HL-60 (cell line): ENCODE data around the gene GRM5.

Source experiments
- CTCF ChIP-seq: IDR thresholded peaks from one replicate; pipeline ENCODE4 v1.5.1; 2011; ENCODE audit warnings: low read length, control low read depth, inconsistent platforms; ENCODE audit not compliant: insufficient read depth
- GABPA ChIP-seq: IDR thresholded peaks from 2 replicates; pipeline ENCODE4 v1.6.1; 2012; ENCODE audit warnings: low read depth
- POLR2AphosphoS5 ChIP-seq: IDR thresholded peaks from 2 replicates; pipeline ENCODE4 v1.6.1; 2012; ENCODE audit warnings: low read depth
- SPI1 ChIP-seq: IDR thresholded peaks from 2 replicates; pipeline ENCODE4 v1.6.1; 2012; ENCODE audit warnings: low read depth, mild to moderate bottlenecking, borderline replicate concordance
- TF ChIP-seq, protein P1 (sequence below): IDR thresholded peaks from 2 replicates; pipeline ENCODE4 v1.6.1; 2012; ENCODE audit warnings: low read depth; ENCODE audit not compliant: insufficient replicate concordance

DNA sequence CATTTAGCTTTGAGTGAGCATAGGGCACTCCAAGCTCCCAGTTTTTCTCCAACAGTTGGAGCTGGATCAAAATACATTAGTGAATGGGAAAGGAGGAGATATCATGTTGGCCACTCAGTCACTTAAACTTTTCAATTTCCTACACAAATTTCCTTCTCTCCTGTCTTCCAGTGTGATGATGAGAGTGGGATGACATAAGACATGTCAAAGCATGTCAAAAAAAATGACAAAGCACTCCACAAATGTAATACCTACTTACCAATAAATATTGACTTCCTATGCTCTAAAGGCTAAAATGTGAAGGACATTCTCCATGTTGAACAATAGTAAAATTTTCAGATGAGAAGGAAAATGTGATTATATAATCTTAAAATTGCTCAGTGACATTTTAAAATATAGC, 1.5 kb upstream of the GRM5 start:
- no peak for TF ChIP-seq CTCF
- TF ChIP-seq, protein P1, sequence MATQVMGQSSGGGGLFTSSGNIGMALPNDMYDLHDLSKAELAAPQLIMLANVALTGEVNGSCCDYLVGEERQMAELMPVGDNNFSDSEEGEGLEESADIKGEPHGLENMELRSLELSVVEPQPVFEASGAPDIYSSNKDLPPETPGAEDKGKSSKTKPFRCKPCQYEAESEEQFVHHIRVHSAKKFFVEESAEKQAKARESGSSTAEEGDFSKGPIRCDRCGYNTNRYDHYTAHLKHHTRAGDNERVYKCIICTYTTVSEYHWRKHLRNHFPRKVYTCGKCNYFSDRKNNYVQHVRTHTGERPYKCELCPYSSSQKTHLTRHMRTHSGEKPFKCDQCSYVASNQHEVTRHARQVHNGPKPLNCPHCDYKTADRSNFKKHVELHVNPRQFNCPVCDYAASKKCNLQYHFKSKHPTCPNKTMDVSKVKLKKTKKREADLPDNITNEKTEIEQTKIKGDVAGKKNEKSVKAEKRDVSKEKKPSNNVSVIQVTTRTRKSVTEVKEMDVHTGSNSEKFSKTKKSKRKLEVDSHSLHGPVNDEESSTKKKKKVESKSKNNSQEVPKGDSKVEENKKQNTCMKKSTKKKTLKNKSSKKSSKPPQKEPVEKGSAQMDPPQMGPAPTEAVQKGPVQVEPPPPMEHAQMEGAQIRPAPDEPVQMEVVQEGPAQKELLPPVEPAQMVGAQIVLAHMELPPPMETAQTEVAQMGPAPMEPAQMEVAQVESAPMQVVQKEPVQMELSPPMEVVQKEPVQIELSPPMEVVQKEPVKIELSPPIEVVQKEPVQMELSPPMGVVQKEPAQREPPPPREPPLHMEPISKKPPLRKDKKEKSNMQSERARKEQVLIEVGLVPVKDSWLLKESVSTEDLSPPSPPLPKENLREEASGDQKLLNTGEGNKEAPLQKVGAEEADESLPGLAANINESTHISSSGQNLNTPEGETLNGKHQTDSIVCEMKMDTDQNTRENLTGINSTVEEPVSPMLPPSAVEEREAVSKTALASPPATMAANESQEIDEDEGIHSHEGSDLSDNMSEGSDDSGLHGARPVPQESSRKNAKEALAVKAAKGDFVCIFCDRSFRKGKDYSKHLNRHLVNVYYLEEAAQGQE: no peak
- no peak for TF ChIP-seq POLR2AphosphoS5
- TF ChIP-seq GABPA: no peak
- TF ChIP-seq SPI1: no peak
